Activated T-cell treated with anti-CD3 and anti-CD28 coated beads, Interleukin-2, amount 50 U/mL, for 1 hour (primary cell): ENCODE results near the gene THBS4.

Experiments used
- DNase-seq: peaks from one replicate; pipeline ENCODE4 v3.0.0-alpha.2; 2020

THBS4 gene

GRCh38 chr5:80034962-80035821 lies at the start of gene THBS4:
TSS of gene THBS4 (plus strand) at chr5:80035348. CDS start at chr5:80035538, 190 bp downstream.
- peak; percentile 18 for DNase-seq

GRCh38 chr5:79986260-79986659 lies 48.9 kb upstream of the THBS4 start:
- DNase-seq: no peak

- no peak for DNase-seq
Measured at GRCh38 chr5:79990205-79990597, 44.9 kb upstream of the THBS4 start.

- peak; percentile 85 for DNase-seq
Measured at GRCh38 chr5:79990598-79991507, 44.3 kb upstream of the THBS4 start, which contains the start of gene MTX3. TSS of gene MTX3 (minus strand) at chr5:79991262. CDS start at chr5:79991238, 24 bp downstream.

- no peak for DNase-seq
Measured at GRCh38 chr5:79992891-79993657, 42.1 kb upstream of the THBS4 start.

- DNase-seq: no peak
Measured at GRCh38 chr5:79999722-80000121, 35.4 kb upstream of the THBS4 start.

GRCh38 chr5:80002677-80003076 lies 32.5 kb upstream of the THBS4 start:
- DNase-seq: no peak

- DNase-seq: no peak
Measured at GRCh38 chr5:80008995-80009765, 26.0 kb upstream of the THBS4 start.

GRCh38 chr5:80010754-80011392 lies 24.3 kb upstream of the THBS4 start:
- DNase-seq: no peak

GRCh38 chr5:80025069-80025468 lies 10.1 kb upstream of the THBS4 start:
- no peak for DNase-seq

GRCh38 chr5:80026841-80027240 lies 8.3 kb upstream of the THBS4 start:
- DNase-seq: no peak

- DNase-seq: no peak
Measured at GRCh38 chr5:80031109-80031508, 4.0 kb upstream of the THBS4 start.

GRCh38 chr5:80033513-80033912 lies 1.6 kb upstream of the THBS4 start:
- DNase-seq: no peak

GRCh38 chr5:80034559-80034958 lies 589 bp upstream of the THBS4 start:
- no peak for DNase-seq

GRCh38 chr5:80035839-80036238 lies 691 bp downstream of the THBS4 start:
- no peak for DNase-seq

- DNase-seq: no peak
Measured at GRCh38 chr5:80036615-80037014, 1.5 kb downstream of the THBS4 start.

GRCh38 chr5:80037366-80037765 lies 2.2 kb downstream of the THBS4 start:
- no peak for DNase-seq

- no peak for DNase-seq
Measured at GRCh38 chr5:80039650-80040049, 4.5 kb downstream of the THBS4 start.

GRCh38 chr5:80041527-80041926 lies 6.4 kb downstream of the THBS4 start:
- no peak for DNase-seq

GRCh38 chr5:80042330-80042729 lies 7.2 kb downstream of the THBS4 start:
- no peak for DNase-seq

GRCh38 chr5:80043187-80043586 lies 8.0 kb downstream of the THBS4 start:
- DNase-seq: no peak
